Esophagus muscularis mucosa (tissue), 4 donors: ENCODE measurements around the gene MKKS.

Experiments used
- EP300 ChIP-seq: sonication (generic); formaldehyde crosslinking; IDR thresholded peaks from one replicate; pipeline ENCODE4 v1.6.1; 2017; ENCODE audit warnings: antibody characterized with exemption
- POLR2A ChIP-seq: fragments of 450-650 bp; IDR thresholded peaks from one replicate; pipeline ENCODE4 v1.6.1; 2017; ENCODE audit warnings: antibody characterized with exemption, moderate library complexity, mild to moderate bottlenecking, low read depth
- POLR2AphosphoS5 ChIP-seq, 2 donors: sonication (generic); formaldehyde crosslinking; IDR thresholded peaks; one replicate each; pipeline ENCODE4 v1.6.1; 2017; ENCODE audit warnings: antibody characterized with exemption in 2 of 2
- TF ChIP-seq, protein P1 (sequence below), 3 experiments: fragments of 200-600 bp in 2 of 3; fragments of 450-650 bp in 1 of 3; sonication (generic) in 2 of 3; IDR thresholded peaks; one replicate each; pipeline ENCODE4 v1.5.1; 2017 to 2019; ENCODE audit warnings: antibody characterized with exemption in 3 of 3, mild to moderate bottlenecking in 2 of 3, moderate library complexity in 1 of 3

DNA sequence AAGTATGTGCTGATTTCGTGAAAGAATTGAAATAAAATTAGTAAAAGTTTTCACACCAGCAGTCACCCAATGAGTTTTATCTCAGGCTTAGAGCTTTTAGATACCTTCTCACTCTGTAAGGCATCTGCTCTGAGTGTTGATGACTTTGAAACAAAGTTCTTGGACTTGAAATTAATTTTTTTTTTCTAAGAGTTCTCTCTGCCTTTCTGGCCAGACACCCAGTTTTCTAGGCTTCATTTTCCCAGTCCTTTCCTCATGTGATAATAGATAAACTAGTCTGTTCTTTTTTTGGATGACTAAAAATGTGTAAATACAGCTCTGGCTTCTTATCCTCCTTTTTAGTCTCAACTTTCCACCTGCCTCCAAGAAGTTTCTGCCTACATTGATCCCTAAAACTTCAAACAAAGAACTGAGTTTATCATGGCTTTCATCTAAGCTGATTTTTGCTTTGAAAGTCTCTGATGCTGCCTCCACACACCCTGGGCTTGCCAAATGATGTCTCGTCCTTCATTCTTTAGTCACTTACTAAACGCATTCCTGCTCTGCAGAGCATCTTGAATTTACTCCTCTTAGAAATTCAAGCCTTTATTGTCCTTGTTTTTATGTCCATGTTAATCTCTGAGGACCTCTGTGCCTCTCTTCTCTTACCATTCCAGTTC is 33.8 kb upstream of the MKKS start:
- no peak for TF ChIP-seq POLR2A
- TF ChIP-seq, protein P1, sequence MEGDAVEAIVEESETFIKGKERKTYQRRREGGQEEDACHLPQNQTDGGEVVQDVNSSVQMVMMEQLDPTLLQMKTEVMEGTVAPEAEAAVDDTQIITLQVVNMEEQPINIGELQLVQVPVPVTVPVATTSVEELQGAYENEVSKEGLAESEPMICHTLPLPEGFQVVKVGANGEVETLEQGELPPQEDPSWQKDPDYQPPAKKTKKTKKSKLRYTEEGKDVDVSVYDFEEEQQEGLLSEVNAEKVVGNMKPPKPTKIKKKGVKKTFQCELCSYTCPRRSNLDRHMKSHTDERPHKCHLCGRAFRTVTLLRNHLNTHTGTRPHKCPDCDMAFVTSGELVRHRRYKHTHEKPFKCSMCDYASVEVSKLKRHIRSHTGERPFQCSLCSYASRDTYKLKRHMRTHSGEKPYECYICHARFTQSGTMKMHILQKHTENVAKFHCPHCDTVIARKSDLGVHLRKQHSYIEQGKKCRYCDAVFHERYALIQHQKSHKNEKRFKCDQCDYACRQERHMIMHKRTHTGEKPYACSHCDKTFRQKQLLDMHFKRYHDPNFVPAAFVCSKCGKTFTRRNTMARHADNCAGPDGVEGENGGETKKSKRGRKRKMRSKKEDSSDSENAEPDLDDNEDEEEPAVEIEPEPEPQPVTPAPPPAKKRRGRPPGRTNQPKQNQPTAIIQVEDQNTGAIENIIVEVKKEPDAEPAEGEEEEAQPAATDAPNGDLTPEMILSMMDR (IDR thresholded peaks at IDR 0.05) = no peak
- TF ChIP-seq POLR2AphosphoS5 (IDR thresholded peaks at IDR 0.05) = no peak
- TF ChIP-seq EP300 = no peak
